ENCODE measurements around the gene ZNF346. TPM values are rescaled to one million over a fixed set of nuclear protein-coding genes. Genes with fewer than 3 reads are reported as not detected.
A peak's percentile ranks its signal among the peaks of the same experiment; 100 is the strongest.

The ZNF346 gene
- total RNA-seq, 1 donor from 2014 or later: 48.6 TPM

- peak overlapping the region; percentile 19 for H3K27ac Mint-ChIP-seq
- H3K27me3 Mint-ChIP-seq (ENCODE audit: low read depth): peaks cover 31% of the 10 kb centered on the region
- peaks cover 6% of the 10 kb centered on the region for H3K4me1 Mint-ChIP-seq
- peak overlapping the region; percentile 47 for H3K4me3 Mint-ChIP-seq
- DNase-seq (ENCODE audit: low spot score in 2 of 2, unreplicated experiment in 2 of 2): no peak
- no peaks in the 10 kb centered on the region for H3K9me3 Mint-ChIP-seq
- TF ChIP-seq CTCF (IDR thresholded peaks at IDR 0.05; ENCODE audit: unreplicated experiment): no peak
- no peaks in the 10 kb centered on the region for H3K36me3 Mint-ChIP-seq
Measured at GRCh38 chr5:177085985-177086653, 63.6 kb downstream of the ZNF346 start.

- peak; percentile 63 to 66 for DNase-seq (ENCODE audit: low spot score in 2 of 2, unreplicated experiment in 2 of 2)
Measured at GRCh38 chr5:177086654-177087397, 64.3 kb downstream of the ZNF346 start, which contains the start of gene FGFR4. Gene FGFR4 (plus strand): TSS chr5:177086915. CDS start chr5:177089603, 2,688 bp downstream.

DNA sequence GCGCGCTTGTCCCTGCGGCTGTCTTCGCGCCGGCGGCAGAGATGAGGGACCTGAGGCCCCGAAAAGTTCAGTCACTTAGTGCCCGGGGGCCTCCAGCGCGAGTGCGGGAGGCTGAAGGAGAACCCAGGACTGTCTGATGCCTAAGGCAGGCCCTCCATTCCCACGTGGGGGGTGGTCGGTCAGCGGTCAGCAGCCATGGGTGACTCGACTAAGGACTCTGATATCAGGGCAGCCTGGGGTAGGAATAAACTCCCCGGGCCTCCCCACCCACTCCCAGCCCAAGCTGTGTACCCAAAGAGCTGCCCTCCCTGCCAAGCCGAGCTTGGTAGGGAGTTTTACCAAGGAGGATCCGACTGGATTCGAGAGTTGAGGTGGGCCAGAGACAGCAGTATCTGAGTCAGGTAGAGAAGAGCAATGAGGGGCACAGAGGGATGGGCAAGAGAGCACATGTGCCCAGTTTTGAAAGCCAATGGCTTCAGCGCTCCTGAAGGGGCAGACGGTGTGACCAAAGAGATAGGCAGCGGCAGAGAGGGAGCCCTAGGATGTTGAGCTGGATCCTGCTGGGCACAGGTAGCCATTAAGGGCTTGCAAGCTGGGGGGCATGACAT is 65.0 kb downstream of the ZNF346 start:
- H3K36me3 Mint-ChIP-seq: no peaks in the 10 kb centered on the region
- no peak for TF ChIP-seq CTCF (IDR thresholded peaks at IDR 0.05; ENCODE audit: unreplicated experiment)
- peaks cover 30% of the 10 kb centered on the region for H3K27me3 Mint-ChIP-seq (ENCODE audit: low read depth)
- H3K4me3 Mint-ChIP-seq: peak overlapping the region; percentile 39
- H3K27ac Mint-ChIP-seq: no peak overlapping the region
- peaks cover 6% of the 10 kb centered on the region for H3K4me1 Mint-ChIP-seq
- no peak for DNase-seq (ENCODE audit: low spot score in 2 of 2, unreplicated experiment in 2 of 2)
- no peaks in the 10 kb centered on the region for H3K9me3 Mint-ChIP-seq

More at GRCh38 chr5:177086654-177087397, 64.3 kb downstream of the ZNF346 start, which contains the start of gene FGFR4:
- peaks cover 6% of the 10 kb centered on the region for H3K4me1 Mint-ChIP-seq
- TF ChIP-seq CTCF (IDR thresholded peaks at IDR 0.05; ENCODE audit: unreplicated experiment): peak; percentile 72
- H3K27ac Mint-ChIP-seq: peak within 1 kb of the TSS; percentile 19
- no peaks in the 10 kb centered on the region for H3K36me3 Mint-ChIP-seq
- no peaks in the 10 kb centered on the region for H3K9me3 Mint-ChIP-seq
- H3K27me3 Mint-ChIP-seq (ENCODE audit: low read depth): peaks cover 31% of the 10 kb centered on the region
- peak within 1 kb of the TSS; percentile 47 for H3K4me3 Mint-ChIP-seq

DNA sequence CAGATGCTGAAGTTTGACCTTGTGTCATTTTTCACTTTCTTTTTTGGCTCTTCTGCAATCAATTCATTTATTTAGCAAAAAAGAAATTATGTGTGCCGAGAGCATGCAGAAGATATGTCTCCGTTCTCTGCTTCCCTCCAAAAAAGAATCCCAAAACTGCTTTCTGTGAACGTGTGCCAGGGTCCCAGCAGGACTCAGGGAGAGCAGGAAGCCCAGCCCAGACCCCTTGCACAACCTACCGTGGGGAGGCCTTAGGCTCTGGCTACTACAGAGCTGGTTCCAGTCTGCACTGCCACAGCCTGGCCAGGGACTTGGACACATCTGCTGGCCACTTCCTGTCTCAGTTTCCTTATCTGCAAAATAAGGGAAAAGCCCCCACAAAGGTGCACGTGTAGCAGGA is 66.6 kb downstream of the ZNF346 start:
- no peak overlapping the region for H3K27ac Mint-ChIP-seq
- no peaks in the 10 kb centered on the region for H3K9me3 Mint-ChIP-seq
- H3K4me1 Mint-ChIP-seq: peaks cover 6% of the 10 kb centered on the region
- H3K27me3 Mint-ChIP-seq (ENCODE audit: low read depth): peaks cover 22% of the 10 kb centered on the region
- peak overlapping the region; percentile 10 for H3K4me3 Mint-ChIP-seq
- no peak for TF ChIP-seq CTCF (IDR thresholded peaks at IDR 0.05; ENCODE audit: unreplicated experiment)
- H3K36me3 Mint-ChIP-seq: no peaks in the 10 kb centered on the region
- DNase-seq (ENCODE audit: low spot score in 2 of 2, unreplicated experiment in 2 of 2): no peak

DNA sequence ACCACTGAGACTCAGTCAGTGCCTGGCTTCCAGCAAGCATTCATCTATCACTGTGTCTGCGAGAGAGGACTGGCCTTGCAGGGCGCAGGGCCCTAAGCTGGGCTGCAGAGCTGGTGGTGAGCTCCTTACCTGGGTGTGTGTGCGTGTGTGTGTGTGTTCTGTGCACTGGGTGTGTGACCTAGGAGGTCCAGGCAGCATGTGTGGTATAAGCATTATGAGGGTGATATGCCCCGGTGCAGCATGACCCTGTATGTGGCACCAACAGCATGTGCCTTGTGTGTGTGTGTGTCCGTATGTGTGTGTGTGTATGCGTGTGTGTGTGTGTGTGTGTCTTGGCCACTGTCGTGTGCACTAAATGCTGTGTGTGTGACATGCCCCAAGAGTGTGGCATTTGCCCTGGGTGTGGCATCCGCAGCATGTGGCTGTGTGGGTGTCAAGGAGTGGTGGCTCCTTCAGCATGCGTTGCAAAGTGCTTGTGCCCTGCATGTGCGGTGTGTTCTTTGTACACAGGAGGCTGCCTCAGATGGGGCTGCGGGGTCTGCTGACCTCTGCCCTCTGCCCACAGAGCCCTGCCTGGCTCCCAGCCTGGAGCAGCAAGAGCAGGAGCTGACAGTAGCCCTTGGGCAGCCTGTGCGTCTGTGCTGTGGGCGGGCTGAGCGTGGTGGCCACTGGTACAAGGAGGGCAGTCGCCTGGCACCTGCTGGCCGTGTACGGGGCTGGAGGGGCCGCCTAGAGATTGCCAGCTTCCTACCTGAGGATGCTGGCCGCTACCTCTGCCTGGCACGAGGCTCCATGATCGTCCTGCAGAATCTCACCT is 67.5 kb downstream of the ZNF346 start:
- Mint-ChIP-seq H3K4me3 (no peak overlapping the region), H3K4me1 (peaks cover 6% of the 10 kb centered on the region), H3K36me3 (no peaks in the 10 kb centered on the region), H3K27ac (no peak overlapping the region), H3K9me3 (no peaks in the 10 kb centered on the region), H3K27me3 (ENCODE audit: low read depth) (peaks cover 21% of the 10 kb centered on the region)
- DNase-seq (ENCODE audit: low spot score in 2 of 2, unreplicated experiment in 2 of 2): no peak
- no peak for TF ChIP-seq CTCF (IDR thresholded peaks at IDR 0.05; ENCODE audit: unreplicated experiment)
